Skeletal muscle tissue (tissue), 4 donors: ENCODE data around the gene FAM53A. TPM values are rescaled to one million over a fixed set of nuclear protein-coding genes. Genes with fewer than 3 reads are reported as not detected.

Experiments
- H3K27ac ChIP-seq: one replicate; pipeline ENCODE4 v1.7.0; 2013; ENCODE audit warnings: mild to moderate bottlenecking, low read depth, low read length, inconsistent platforms
- H3K27me3 ChIP-seq, 3 donors: one replicate each; pipeline ENCODE4 v1.7.0; 2013; ENCODE audit warnings: low read length in 3 of 3; ENCODE audit not compliant: control insufficient read depth in 3 of 3, insufficient read depth in 3 of 3
- H3K36me3 ChIP-seq, 3 donors: one replicate each; pipeline ENCODE4 v1.7.0; 2013; ENCODE audit warnings: low read length in 3 of 3; ENCODE audit not compliant: control insufficient read depth in 3 of 3, insufficient read depth in 3 of 3
- H3K4me1 ChIP-seq, 3 donors: one replicate each; pipeline ENCODE4 v1.7.0; 2013; ENCODE audit warnings: low read length in 3 of 3, mild to moderate bottlenecking in 3 of 3; ENCODE audit not compliant: control insufficient read depth in 3 of 3, insufficient read depth in 3 of 3
- H3K4me3 ChIP-seq, 3 donors: one replicate each; pipeline ENCODE4 v1.7.0; 2013; ENCODE audit warnings: low read length in 3 of 3
- H3K9ac ChIP-seq, 3 donors: one replicate each; pipeline ENCODE4 v1.7.0; 2013; ENCODE audit warnings: low read length in 3 of 3, mild to moderate bottlenecking in 3 of 3, moderate library complexity in 2 of 3, low read depth in 1 of 3
- H3K9me3 ChIP-seq, 3 donors: one replicate each; pipeline ENCODE4 v1.7.0; 2013; ENCODE audit warnings: low read length in 3 of 3; ENCODE audit not compliant: control insufficient read depth in 3 of 3
- total RNA-seq: library from RNA; depleted of rRNA; stranded (reverse); fragments of >200 nt; gene quantifications from one replicate; pipeline ENCODE4 v1.2.3, GENCODE V29; 2014
- donor health status: Osteomylitis.

FAM53A gene
- total RNA-seq, 1 donor from 2014 or later, result 0.52 TPM

DNA sequence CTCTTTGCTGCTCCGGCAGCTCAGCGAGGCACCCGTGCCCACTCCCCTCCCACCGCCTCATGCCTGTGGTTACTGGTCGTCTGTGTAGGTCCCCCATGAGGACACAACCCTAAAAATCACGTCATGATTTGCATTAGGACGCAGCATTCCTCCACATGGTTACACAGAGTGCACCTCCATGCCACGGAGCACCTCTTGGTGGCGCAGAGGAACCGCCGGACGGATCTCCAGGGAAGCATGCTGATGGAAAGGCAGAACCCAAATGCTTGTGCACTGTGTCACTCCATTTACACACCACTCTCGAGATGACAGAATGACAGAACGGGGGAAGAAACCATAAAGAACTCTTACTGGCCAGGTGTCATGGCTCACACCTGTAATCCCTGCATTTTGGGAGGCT lies 22.4 kb downstream of the FAM53A start:
- H3K27me3 ChIP-seq, result no peaks in the 10 kb centered on the region
- no peaks in the 10 kb centered on the region for H3K9me3 ChIP-seq
- H3K36me3 ChIP-seq, result peaks cover 0 to 3% (median 0%) of the 10 kb centered on the region in 3 donors
- peaks cover 0 to 4% (median 3%) of the 10 kb centered on the region in 3 donors for H3K4me1 ChIP-seq
- no peak overlapping the region for H3K9ac ChIP-seq
- H3K27ac ChIP-seq, result no peak overlapping the region
- no peak overlapping the region for H3K4me3 ChIP-seq

DNA sequence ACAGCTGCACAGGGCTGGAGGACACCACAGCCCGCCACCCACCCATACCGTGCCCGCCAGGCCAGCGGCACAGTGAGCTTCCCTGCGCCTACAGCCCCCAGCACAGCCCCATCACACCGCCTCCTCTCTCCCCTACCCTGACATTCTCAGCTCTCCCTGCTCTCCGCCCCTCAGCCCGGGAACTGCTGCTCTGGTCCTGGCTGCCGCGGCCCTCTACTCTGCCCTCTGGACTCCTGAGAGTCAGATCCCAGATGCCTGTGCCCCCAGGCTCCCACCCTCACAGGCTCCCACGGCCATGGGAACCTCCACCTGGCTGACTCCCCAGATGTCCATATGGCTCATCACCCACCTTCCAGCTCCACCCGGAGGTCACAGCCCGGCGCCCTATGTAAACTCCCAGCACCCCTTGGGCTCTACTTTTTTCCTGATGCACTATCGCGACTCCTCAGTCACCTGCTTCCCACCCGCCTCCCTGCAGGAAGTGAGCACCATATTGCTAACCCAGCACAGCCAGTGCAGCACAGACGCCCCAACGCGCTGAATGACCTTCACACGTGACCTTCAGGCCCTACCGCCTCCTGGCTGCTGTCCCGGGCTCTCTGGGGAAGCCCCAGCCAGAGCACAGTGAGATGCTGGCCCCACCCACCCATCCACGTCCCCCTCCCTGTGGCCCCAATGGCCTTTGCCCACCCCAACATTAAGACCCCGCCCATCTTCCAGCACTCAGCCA lies 23.0 kb downstream of the FAM53A start:
- Histone ChIP-seq H3K9ac (no peak overlapping the region), H3K4me3 (no peak overlapping the region), H3K9me3 (no peaks in the 10 kb centered on the region), H3K36me3 (peaks cover 0 to 3% (median 0%) of the 10 kb centered on the region in 3 donors), H3K4me1 (no peaks in the 10 kb centered on the region), H3K27ac (no peak overlapping the region), H3K27me3 (no peaks in the 10 kb centered on the region)

DNA sequence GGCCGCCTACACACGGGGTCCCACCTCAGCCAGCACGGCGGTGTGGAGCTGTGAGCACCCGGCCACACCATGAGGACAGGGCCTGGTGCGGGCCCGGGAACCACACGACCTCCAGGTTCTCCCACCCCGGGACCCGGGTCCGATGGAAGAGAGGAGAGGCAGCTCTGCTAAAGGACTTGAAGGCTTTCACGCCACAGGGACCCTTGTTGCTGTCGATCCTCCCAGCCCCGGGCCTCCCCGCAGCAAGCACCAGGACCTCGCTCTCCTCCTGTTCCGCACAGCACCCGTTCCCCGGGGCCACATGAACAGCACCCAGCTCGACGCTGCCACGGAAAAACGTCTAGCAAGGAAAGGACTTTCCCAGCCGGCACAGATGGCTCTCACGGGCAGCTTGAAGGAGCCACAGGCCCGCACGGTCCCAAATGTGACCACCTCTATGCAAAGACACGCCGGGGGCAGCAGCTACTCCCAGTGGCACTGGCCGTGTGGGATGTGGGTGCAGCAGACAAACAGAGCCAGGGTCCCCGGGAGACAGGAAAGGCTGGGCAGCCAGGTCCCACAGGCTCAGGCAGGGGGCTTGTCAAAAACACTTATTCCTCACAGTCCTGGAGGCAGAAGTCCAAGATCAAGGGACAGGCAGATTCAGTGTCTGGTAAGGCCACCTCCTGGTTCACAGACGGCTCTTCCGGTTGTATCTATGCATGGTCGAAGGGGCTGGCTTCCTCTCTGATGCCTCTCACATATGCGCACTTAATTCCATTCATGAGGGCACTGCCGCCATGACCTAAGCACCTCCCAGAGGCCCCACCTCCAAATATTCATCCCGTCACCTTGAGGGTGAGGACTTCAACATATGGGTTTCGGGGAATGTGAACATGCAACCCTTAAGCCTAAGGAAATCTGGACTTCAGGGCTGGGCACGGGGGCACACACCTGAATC lies 24.7 kb downstream of the FAM53A start:
- Histone ChIP-seq H3K9me3 (no peaks in the 10 kb centered on the region), H3K9ac (no peak overlapping the region), H3K36me3 (peaks cover 0 to 6% (median 0%) of the 10 kb centered on the region in 3 donors), H3K4me3 (no peak overlapping the region), H3K27me3 (no peaks in the 10 kb centered on the region), H3K4me1 (no peaks in the 10 kb centered on the region), H3K27ac (no peak overlapping the region)

DNA sequence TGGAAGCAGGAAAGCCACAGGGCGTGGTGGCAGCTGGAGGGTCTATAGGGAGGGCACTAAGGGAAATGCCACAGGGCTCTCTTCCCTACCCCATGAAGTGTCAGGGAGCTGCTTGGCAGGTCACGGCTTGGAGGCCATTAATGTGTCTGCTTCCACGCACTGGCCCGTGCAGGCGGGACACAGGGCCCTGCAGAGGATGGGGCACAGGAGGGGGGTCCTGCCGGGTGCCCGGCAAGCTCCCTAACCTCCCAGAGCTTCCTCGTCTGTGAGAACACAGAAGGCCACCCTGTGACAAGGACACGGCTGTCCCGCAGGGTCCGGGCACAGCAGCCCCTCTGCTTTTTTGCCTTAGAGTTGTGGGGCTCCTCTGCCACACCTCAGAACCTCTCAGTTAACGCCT lies 25.5 kb downstream of the FAM53A start:
- Histone ChIP-seq H3K9ac (no peak overlapping the region), H3K4me1 (no peaks in the 10 kb centered on the region), H3K4me3 (no peak overlapping the region), H3K27me3 (no peaks in the 10 kb centered on the region), H3K9me3 (no peaks in the 10 kb centered on the region), H3K27ac (no peak overlapping the region), H3K36me3 (peaks cover 0 to 6% (median 0%) of the 10 kb centered on the region in 3 donors)

DNA sequence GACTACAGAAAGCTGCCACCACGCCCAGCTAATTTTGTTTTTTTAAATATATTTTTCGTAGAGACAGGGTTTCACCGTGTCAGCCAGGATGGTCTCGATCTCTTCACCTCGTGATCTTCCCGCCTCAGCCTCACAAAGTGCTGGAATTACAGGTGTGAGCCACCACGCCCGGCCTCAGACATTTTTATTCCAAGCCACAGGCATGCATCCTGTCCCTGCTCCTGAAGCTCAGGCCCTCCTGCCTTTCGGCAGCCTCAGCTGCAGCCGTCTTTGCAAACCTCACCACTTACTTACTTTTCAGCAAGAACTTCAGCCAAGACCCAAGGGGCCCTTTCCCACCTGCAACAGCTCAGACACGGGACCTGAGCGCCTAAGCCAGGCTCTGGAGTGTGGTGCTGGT lies 26.0 kb downstream of the FAM53A start:
- Histone ChIP-seq H3K27ac (no peak overlapping the region), H3K4me1 (no peaks in the 10 kb centered on the region), H3K36me3 (peaks cover 0 to 6% (median 0%) of the 10 kb centered on the region in 3 donors), H3K9me3 (no peaks in the 10 kb centered on the region), H3K27me3 (no peaks in the 10 kb centered on the region), H3K4me3 (no peak overlapping the region), H3K9ac (no peak overlapping the region)

DNA sequence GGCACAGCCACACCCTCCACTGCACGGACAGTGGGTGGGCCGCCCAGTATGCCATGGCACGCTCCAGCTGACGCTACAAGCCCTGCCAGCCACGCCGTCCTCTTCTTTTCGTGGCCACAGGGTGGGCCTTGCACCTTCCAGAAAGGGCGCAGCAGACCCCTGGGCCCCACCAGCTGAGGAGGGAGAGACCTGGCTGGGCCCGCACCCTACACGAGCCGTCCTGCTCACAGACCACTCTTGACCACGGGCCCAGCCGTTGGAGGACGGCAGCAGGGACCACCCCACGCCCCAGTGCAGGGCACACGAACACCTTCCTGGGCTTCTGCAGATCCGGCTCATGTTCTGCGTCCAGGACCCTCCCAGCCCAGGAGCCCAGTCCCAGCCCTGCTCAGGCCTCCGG lies 27.1 kb downstream of the FAM53A start:
- H3K4me3 ChIP-seq, result no peak overlapping the region
- H3K36me3 ChIP-seq, result peaks cover 0 to 6% (median 0%) of the 10 kb centered on the region in 3 donors
- no peaks in the 10 kb centered on the region for H3K9me3 ChIP-seq
- no peaks in the 10 kb centered on the region for H3K4me1 ChIP-seq
- H3K9ac ChIP-seq, result no peak overlapping the region
- H3K27me3 ChIP-seq, result no peaks in the 10 kb centered on the region
- no peak overlapping the region for H3K27ac ChIP-seq

DNA sequence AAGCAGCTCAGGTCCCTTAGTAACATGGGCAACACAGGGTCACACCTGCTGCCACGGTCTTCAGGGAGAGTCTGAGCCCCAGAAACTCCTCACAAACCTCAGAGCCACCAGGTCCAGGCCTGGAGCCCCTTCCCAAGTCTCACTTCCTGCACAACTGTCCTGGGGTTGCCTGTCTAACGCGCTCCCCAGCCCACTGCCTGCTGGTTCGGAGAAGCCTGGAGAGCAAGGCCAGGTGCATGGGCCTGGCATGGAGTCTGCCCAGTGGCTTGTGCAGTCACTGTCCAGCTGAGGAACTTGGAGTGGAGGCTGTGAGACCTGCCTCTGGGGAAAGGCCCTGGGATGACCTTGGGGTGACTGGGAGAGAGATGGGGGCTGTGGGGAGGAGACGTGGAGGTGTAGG lies 28.0 kb downstream of the FAM53A start:
- no peak overlapping the region for H3K4me3 ChIP-seq
- H3K27ac ChIP-seq, result no peak overlapping the region
- peaks cover 0 to 6% (median 0%) of the 10 kb centered on the region in 3 donors for H3K36me3 ChIP-seq
- no peak overlapping the region for H3K9ac ChIP-seq
- H3K27me3 ChIP-seq, result no peaks in the 10 kb centered on the region
- no peaks in the 10 kb centered on the region for H3K4me1 ChIP-seq
- H3K9me3 ChIP-seq, result no peaks in the 10 kb centered on the region

DNA sequence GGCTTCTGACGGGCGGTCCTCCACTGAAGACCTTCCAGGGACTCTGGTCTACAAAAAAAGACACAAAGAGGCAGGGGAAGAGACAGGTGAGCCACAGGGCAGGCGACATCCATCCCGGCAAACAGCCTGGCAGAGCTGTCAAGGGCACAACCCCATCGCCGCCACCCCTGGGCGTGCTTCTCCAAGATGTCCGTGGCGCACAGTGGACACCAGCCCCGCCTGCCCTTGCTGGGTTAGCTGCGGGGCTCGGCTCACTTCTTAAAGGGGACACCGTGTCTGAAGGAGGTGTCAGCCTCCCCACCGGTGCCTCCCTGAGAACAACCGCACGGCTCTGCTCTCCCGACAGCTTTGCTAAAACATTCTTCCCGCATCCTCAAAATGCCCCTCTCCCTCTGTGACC lies 28.4 kb downstream of the FAM53A start:
- Histone ChIP-seq H3K4me1 (no peaks in the 10 kb centered on the region), H3K36me3 (peaks cover 0 to 6% (median 0%) of the 10 kb centered on the region in 3 donors), H3K9ac (no peak overlapping the region), H3K27ac (no peak overlapping the region), H3K9me3 (no peaks in the 10 kb centered on the region), H3K4me3 (no peak overlapping the region), H3K27me3 (no peaks in the 10 kb centered on the region)

DNA sequence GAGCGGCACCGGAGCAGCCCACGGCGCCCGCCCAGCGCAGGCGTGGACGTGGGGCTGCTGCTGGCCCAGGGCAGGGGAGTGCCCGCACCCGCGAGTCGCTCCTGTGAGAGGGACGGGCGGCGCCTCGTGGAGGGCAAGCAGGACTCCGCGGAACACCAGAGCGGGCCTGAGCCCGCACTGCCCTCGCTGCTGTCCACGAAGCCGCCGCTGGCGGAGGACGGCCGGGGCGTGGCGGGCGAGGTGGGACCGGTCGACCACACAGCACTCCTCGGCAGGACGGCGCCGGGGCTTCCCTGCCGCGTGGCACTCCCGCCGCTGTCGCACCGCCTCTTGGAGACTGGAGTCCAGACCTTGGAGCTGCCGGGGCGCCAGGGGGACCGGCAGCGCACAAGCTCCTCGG lies 29.0 kb downstream of the FAM53A start:
- Histone ChIP-seq H3K36me3 (peaks cover 0 to 6% (median 0%) of the 10 kb centered on the region in 3 donors), H3K27me3 (no peaks in the 10 kb centered on the region), H3K9me3 (no peaks in the 10 kb centered on the region), H3K4me1 (no peaks in the 10 kb centered on the region), H3K27ac (no peak overlapping the region), H3K9ac (no peak overlapping the region), H3K4me3 (no peak overlapping the region)
